CD4-positive, CD25-positive, alpha-beta regulatory T cell (primary cell): ENCODE measurements around the gene NDUFS8. TPM values are rescaled to one million over a fixed set of nuclear protein-coding genes. Genes with fewer than 3 reads are reported as not detected.
A peak's percentile ranks its signal among the peaks of the same experiment; 100 is the strongest.
"Not testable (repeated sequence)": the region's sequence is repeated elsewhere in the genome, so short reads cannot be mapped to it uniquely, and the experiment has no call there.

Experiments used
- ATAC-seq, 2 donors: fragments of 150-1000 bp; cut with Tn5 transposase; one replicate each; pipeline ENCODE4 v1.10.0; 2021; ENCODE audit warnings: low read depth in 2 of 2, moderate number of reproducible peaks in 2 of 2, moderate library complexity in 1 of 2
- DNase-seq, 3 donors: peaks; one replicate each; pipeline versions ENCODE4 v3.0.0 to v3.0.0-alpha.2; 2012 to 2022; ENCODE audit warnings: mixed read lengths in 1 of 3
- H3K27ac ChIP-seq: one replicate; pipeline ENCODE4 v1.7.0; 2013; ENCODE audit warnings: mild to moderate bottlenecking, low read length; ENCODE audit not compliant: insufficient read depth, poor library complexity, severe bottlenecking
- H3K27me3 ChIP-seq: one replicate; pipeline ENCODE4 v1.7.0; 2013; ENCODE audit warnings: low read length; ENCODE audit not compliant: control insufficient read depth, insufficient read depth
- H3K36me3 ChIP-seq: one replicate; pipeline ENCODE4 v1.7.0; 2013; ENCODE audit warnings: mild to moderate bottlenecking, low read length, moderate library complexity; ENCODE audit not compliant: control insufficient read depth, insufficient read depth
- H3K4me1 ChIP-seq: 2 replicates; pipeline ENCODE4 v1.7.0; 2013; ENCODE audit warnings: mild to moderate bottlenecking, low read length; ENCODE audit not compliant: insufficient read depth, control insufficient read depth, poor library complexity, severe bottlenecking
- H3K4me3 ChIP-seq: one replicate; pipeline ENCODE4 v1.7.0; 2013; ENCODE audit warnings: low read depth, mild to moderate bottlenecking, low read length, moderate library complexity
- H3K9me3 ChIP-seq, 2 experiments: 1 replicate in 1 of 2; 2 replicates in 1 of 2; pipeline ENCODE4 v1.7.0; 2013; ENCODE audit warnings: low read length in 2 of 2, mild to moderate bottlenecking in 1 of 2, moderate library complexity in 1 of 2; ENCODE audit not compliant: control insufficient read depth in 2 of 2
- H3K27ac Mint-ChIP-seq, 3 donors: one replicate each; pipeline ENCODE4 v1.8.0; 2020 to 2022; ENCODE audit warnings: mild to moderate bottlenecking in 3 of 3, mixed read lengths in 3 of 3, moderate library complexity in 2 of 3
- H3K27me3 Mint-ChIP-seq: one replicate; pipeline ENCODE4 v1.8.0; 2022; ENCODE audit warnings: mild to moderate bottlenecking, mixed read lengths
- H3K36me3 Mint-ChIP-seq: one replicate; pipeline ENCODE4 v1.8.0; 2020; ENCODE audit warnings: mixed read lengths
- H3K4me1 Mint-ChIP-seq, 4 donors: one replicate each; pipeline ENCODE4 v1.8.0; 2020 to 2022; ENCODE audit warnings: mixed read lengths in 4 of 4, mild to moderate bottlenecking in 1 of 4
- H3K4me3 Mint-ChIP-seq, 4 donors: one replicate each; pipeline ENCODE4 v1.8.0; 2020 to 2022; ENCODE audit warnings: mild to moderate bottlenecking in 4 of 4, mixed read lengths in 4 of 4, moderate library complexity in 3 of 4
- H3K9me3 Mint-ChIP-seq, 7 donors: one replicate each; pipeline ENCODE4 v1.8.0; 2020 to 2022; ENCODE audit warnings: mixed read lengths in 7 of 7, mild to moderate bottlenecking in 3 of 7, moderate library complexity in 2 of 7
- polyA plus RNA-seq, 4 donors: library from polyadenylated mRNA; unstranded; fragments of 300-500 nt; fragmentation: Illumina TruSeq; gene quantifications; one replicate each; pipeline ENCODE4 v1.2.3, GENCODE V29; 2021
- total RNA-seq: library from RNA; stranded (reverse); gene quantifications from one replicate; pipeline ENCODE4 v1.2.3, GENCODE V29; 2022

The NDUFS8 gene
- 66.6 TPM for total RNA-seq
- polyA plus RNA-seq = 100 to 1,000 TPM; 142 to 166 (median 152) TPM

- peak; percentile 96 to 99 for ATAC-seq
- Histone ChIP-seq H3K27me3 (no peaks in the 10 kb centered on the region), H3K4me3 (peak within 1 kb of the TSS; percentile 80), H3K36me3 (peaks cover 5% of the 10 kb centered on the region), H3K4me1 (peaks cover 23% of the 10 kb centered on the region), H3K9me3 (no peaks in the 10 kb centered on the region), H3K27ac (peak within 1 kb of the TSS; percentile 80)
- H3K9me3 Mint-ChIP-seq = peaks cover 0 to 2% (median 0%) of the 10 kb centered on the region in 7 donors
- peak within 1 kb of the TSS; percentile 95 to 99 (median 96) for H3K4me3 Mint-ChIP-seq
- H3K27me3 Mint-ChIP-seq = peaks cover 6% of the 10 kb centered on the region
- peaks cover 4% of the 10 kb centered on the region for H3K36me3 Mint-ChIP-seq
- H3K27ac Mint-ChIP-seq = peak within 1 kb of the TSS; percentile 90 to 98 (median 95)
- H3K4me1 Mint-ChIP-seq = peaks cover 0 to 31% (median 10%) of the 10 kb centered on the region in 4 donors
- DNase-seq = peak; percentile 96 to 99 (median 99)
Observed at GRCh38 chr11:68030318-68031143, at the start of gene NDUFS8. Gene NDUFS8, plus strand, starts transcription at chr11:68030681. Its CDS starts 1,471 bp downstream, at chr11:68032152.

- DNase-seq, H3K4me1 Mint-ChIP-seq, H3K4me1 ChIP-seq, H3K27me3 ChIP-seq, H3K9me3 ChIP-seq, H3K4me3 ChIP-seq, H3K27ac ChIP-seq, H3K36me3 Mint-ChIP-seq, H3K4me3 Mint-ChIP-seq, H3K9me3 Mint-ChIP-seq, H3K27ac Mint-ChIP-seq, H3K36me3 ChIP-seq, ATAC-seq: not testable (repeated sequence)
- peaks cover 25% of the 10 kb centered on the region for H3K27me3 Mint-ChIP-seq
Observed at GRCh38 chr11:67981226-67981625, 49.3 kb upstream of the NDUFS8 start.

- H3K27me3 ChIP-seq, H3K4me1 Mint-ChIP-seq, ATAC-seq, DNase-seq, H3K27ac ChIP-seq, H3K9me3 ChIP-seq, H3K36me3 Mint-ChIP-seq, H3K4me3 ChIP-seq, H3K27ac Mint-ChIP-seq, H3K4me3 Mint-ChIP-seq, H3K9me3 Mint-ChIP-seq, H3K36me3 ChIP-seq, H3K4me1 ChIP-seq: not testable (repeated sequence)
- H3K27me3 Mint-ChIP-seq = peaks cover 24% of the 10 kb centered on the region
Observed at GRCh38 chr11:67982255-67982857, 48.1 kb upstream of the NDUFS8 start.

GRCh38 chr11:67983951-67984350 lies 46.5 kb upstream of the NDUFS8 start:
- Histone ChIP-seq H3K4me3 (no peak overlapping the region), H3K36me3 (no peaks in the 10 kb centered on the region), H3K4me1 (no peaks in the 10 kb centered on the region), H3K27ac (no peak overlapping the region), H3K27me3 (no peaks in the 10 kb centered on the region), H3K9me3 (no peaks in the 10 kb centered on the region)
- no peak for ATAC-seq
- no peaks in the 10 kb centered on the region for H3K4me1 Mint-ChIP-seq
- no peak for DNase-seq
- no peaks in the 10 kb centered on the region for H3K36me3 Mint-ChIP-seq
- peaks cover 10% of the 10 kb centered on the region for H3K27me3 Mint-ChIP-seq
- no peak overlapping the region for H3K27ac Mint-ChIP-seq
- H3K9me3 Mint-ChIP-seq = no peaks in the 10 kb centered on the region
- no peak overlapping the region for H3K4me3 Mint-ChIP-seq

GRCh38 chr11:67985302-67985701 lies 45.2 kb upstream of the NDUFS8 start:
- H3K9me3 Mint-ChIP-seq, H3K27me3 ChIP-seq, H3K36me3 ChIP-seq, H3K27ac Mint-ChIP-seq, ATAC-seq, DNase-seq, H3K36me3 Mint-ChIP-seq, H3K9me3 ChIP-seq, H3K4me3 Mint-ChIP-seq, H3K4me1 Mint-ChIP-seq, H3K4me1 ChIP-seq, H3K4me3 ChIP-seq, H3K27ac ChIP-seq: not testable (repeated sequence)
- H3K27me3 Mint-ChIP-seq = peaks cover 10% of the 10 kb centered on the region

GRCh38 chr11:67990546-67991346 lies 39.7 kb upstream of the NDUFS8 start:
- not testable (repeated sequence) for H3K36me3 ChIP-seq, H3K4me1 Mint-ChIP-seq, H3K27me3 ChIP-seq, H3K27ac Mint-ChIP-seq, ATAC-seq, H3K4me1 ChIP-seq, H3K4me3 ChIP-seq, H3K4me3 Mint-ChIP-seq, DNase-seq, H3K9me3 Mint-ChIP-seq, H3K9me3 ChIP-seq, H3K27me3 Mint-ChIP-seq, H3K27ac ChIP-seq, H3K36me3 Mint-ChIP-seq

- DNase-seq, H3K4me3 Mint-ChIP-seq, H3K9me3 Mint-ChIP-seq, H3K4me3 ChIP-seq, H3K9me3 ChIP-seq, H3K27me3 ChIP-seq, H3K27me3 Mint-ChIP-seq, H3K4me1 ChIP-seq, H3K27ac ChIP-seq, H3K36me3 ChIP-seq, ATAC-seq, H3K36me3 Mint-ChIP-seq, H3K4me1 Mint-ChIP-seq, H3K27ac Mint-ChIP-seq: not testable (repeated sequence)
Observed at GRCh38 chr11:67991347-67992121, 38.9 kb upstream of the NDUFS8 start.
